ENCODE measurements around the gene GLOD5. TPM values are rescaled to one million over a fixed set of nuclear protein-coding genes. Genes with fewer than 3 reads are reported as not detected.
A peak's percentile ranks its signal among the peaks of the same experiment; 100 is the strongest.

Gene GLOD5
- total and polyA plus RNA-seq, 9 of the 15 experiments (the other 6 are each of a cell fraction or from before 2014, with no cell fraction given) = 0.27 to 4.4 (median 2.2) TPM

DNA sequence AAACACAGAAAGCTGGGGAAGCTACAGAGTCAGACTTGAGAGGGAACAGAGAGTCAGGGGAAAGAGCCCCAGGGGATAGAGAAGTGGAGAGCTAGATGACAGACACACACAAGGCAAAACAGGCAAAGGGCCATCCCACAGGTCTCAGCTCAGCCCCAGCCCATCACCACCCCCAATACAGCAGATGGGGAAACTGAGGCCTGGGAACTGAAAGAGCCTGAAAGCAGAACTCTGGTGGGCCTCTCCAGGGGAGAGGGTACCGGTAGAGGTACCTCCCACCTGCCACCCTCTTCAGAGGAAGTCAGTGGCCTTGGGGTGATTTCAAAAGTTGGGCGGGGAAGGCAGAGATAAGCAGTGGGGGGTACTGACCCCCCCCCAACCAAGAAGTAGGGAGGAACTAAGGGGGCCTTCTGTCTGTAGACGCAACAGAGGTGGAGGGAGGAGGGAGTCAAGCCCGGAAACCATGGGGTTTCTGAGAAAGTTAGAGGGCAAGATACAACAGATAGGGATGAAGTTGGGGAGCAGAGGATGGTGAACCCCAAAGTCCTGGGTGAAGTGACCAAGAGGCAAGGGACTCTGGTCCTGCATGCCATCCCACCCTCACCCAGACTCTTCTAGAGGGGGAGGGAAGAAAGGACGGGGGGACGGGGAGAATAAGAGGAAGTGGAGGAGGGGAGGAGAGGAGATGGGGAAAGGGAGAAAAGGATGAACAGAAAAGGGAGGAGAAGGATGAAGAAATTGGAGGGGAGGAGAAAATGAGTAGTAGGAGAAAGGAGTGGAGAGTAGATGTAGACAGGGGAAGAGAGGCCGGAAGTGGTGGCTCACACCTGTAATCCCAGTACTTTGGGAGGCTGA lies 28.0 kb downstream of the GLOD5 start (continued):
- TF ChIP-seq, protein P1, sequence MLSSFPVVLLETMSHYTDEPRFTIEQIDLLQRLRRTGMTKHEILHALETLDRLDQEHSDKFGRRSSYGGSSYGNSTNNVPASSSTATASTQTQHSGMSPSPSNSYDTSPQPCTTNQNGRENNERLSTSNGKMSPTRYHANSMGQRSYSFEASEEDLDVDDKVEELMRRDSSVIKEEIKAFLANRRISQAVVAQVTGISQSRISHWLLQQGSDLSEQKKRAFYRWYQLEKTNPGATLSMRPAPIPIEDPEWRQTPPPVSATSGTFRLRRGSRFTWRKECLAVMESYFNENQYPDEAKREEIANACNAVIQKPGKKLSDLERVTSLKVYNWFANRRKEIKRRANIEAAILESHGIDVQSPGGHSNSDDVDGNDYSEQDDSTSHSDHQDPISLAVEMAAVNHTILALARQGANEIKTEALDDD (IDR thresholded peaks at IDR 0.05) = no peak
- peak; percentile 28; the same call in 1 of the 2 replicates for TF ChIP-seq LARP7 (IDR thresholded peaks at IDR 0.05)
- no peak for TF ChIP-seq HDAC8 (tag; IDR thresholded peaks at IDR 0.05)
- TF ChIP-seq RBBP5 (IDR thresholded peaks at IDR 0.05; ENCODE audit: borderline replicate concordance, insufficient read depth, low read length, poor library complexity, severe bottlenecking) = no peak
- TF ChIP-seq, protein P2, sequence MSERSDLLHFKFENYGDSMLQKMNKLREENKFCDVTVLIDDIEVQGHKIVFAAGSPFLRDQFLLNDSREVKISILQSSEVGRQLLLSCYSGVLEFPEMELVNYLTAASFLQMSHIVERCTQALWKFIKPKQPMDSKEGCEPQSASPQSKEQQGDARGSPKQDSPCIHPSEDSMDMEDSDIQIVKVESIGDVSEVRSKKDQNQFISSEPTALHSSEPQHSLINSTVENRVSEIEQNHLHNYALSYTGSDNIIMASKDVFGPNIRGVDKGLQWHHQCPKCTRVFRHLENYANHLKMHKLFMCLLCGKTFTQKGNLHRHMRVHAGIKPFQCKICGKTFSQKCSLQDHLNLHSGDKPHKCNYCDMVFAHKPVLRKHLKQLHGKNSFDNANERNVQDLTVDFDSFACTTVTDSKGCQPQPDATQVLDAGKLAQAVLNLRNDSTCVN (CRISPR knock-in tag; IDR thresholded peaks at IDR 0.05) = 0 out of 2 replicates have a peak, but pooled peaks have one; percentile 15
- TF ChIP-seq SUPT5H (IDR thresholded peaks at IDR 0.05) = no peak
- TF ChIP-seq XRCC4 (IDR thresholded peaks at IDR 0.05; ENCODE audit: extremely low read depth, insufficient read depth, insufficient read length) = no peak
- TF ChIP-seq LEF1 (IDR thresholded peaks at IDR 0.05) = no peak
- TF ChIP-seq FOXK1 (CRISPR knock-in tag; IDR thresholded peaks at IDR 0.05; ENCODE audit: borderline replicate concordance) = no peak
- peak in 1 of 2 experiments; percentile 47; a peak in 1 of 4 replicates for TF ChIP-seq MAZ (CRISPR knock-in tag; conservative IDR thresholded peaks at IDR 0.05 in 1 of 2, IDR thresholded peaks at IDR 0.05 in 1 of 2)
- TF ChIP-seq, protein P3, sequence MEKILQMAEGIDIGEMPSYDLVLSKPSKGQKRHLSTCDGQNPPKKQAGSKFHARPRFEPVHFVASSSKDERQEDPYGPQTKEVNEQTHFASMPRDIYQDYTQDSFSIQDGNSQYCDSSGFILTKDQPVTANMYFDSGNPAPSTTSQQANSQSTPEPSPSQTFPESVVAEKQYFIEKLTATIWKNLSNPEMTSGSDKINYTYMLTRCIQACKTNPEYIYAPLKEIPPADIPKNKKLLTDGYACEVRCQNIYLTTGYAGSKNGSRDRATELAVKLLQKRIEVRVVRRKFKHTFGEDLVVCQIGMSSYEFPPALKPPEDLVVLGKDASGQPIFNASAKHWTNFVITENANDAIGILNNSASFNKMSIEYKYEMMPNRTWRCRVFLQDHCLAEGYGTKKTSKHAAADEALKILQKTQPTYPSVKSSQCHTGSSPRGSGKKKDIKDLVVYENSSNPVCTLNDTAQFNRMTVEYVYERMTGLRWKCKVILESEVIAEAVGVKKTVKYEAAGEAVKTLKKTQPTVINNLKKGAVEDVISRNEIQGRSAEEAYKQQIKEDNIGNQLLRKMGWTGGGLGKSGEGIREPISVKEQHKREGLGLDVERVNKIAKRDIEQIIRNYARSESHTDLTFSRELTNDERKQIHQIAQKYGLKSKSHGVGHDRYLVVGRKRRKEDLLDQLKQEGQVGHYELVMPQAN (IDR thresholded peaks at IDR 0.05; ENCODE audit: borderline replicate concordance) = 0 out of 2 replicates have a peak, but pooled peaks have one; percentile 23
- TF ChIP-seq, protein P4, sequence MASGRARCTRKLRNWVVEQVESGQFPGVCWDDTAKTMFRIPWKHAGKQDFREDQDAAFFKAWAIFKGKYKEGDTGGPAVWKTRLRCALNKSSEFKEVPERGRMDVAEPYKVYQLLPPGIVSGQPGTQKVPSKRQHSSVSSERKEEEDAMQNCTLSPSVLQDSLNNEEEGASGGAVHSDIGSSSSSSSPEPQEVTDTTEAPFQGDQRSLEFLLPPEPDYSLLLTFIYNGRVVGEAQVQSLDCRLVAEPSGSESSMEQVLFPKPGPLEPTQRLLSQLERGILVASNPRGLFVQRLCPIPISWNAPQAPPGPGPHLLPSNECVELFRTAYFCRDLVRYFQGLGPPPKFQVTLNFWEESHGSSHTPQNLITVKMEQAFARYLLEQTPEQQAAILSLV (tag; IDR thresholded peaks at IDR 0.05) = no peak
- TF ChIP-seq SMARCA5 (IDR thresholded peaks at IDR 0.05) = 0 out of 2 replicates have a peak, but pooled peaks have one; percentile 11
- TF ChIP-seq NFXL1 (CRISPR knock-in tag; IDR thresholded peaks at IDR 0.05) = no peak
- TF ChIP-seq, protein P5, sequence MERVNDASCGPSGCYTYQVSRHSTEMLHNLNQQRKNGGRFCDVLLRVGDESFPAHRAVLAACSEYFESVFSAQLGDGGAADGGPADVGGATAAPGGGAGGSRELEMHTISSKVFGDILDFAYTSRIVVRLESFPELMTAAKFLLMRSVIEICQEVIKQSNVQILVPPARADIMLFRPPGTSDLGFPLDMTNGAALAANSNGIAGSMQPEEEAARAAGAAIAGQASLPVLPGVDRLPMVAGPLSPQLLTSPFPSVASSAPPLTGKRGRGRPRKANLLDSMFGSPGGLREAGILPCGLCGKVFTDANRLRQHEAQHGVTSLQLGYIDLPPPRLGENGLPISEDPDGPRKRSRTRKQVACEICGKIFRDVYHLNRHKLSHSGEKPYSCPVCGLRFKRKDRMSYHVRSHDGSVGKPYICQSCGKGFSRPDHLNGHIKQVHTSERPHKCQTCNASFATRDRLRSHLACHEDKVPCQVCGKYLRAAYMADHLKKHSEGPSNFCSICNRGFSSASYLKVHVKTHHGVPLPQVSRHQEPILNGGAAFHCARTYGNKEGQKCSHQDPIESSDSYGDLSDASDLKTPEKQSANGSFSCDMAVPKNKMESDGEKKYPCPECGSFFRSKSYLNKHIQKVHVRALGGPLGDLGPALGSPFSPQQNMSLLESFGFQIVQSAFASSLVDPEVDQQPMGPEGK (CRISPR knock-in tag; IDR thresholded peaks at IDR 0.05; ENCODE audit: borderline replicate concordance) = peak; percentile 34; the same call in 1 of the 2 replicates
